Measurements from ENCODE around the gene WNT3A.
A peak's percentile ranks its signal among the peaks of the same experiment; 100 is the strongest.
"Not testable (repeated sequence)": the region's sequence is repeated elsewhere in the genome, so short reads cannot be mapped to it uniquely, and the experiment has no call there.

The WNT3A gene

GRCh38 chr1:228011721-228012311, 5.0 kb downstream of the WNT3A start:
- DNase-seq: peak in 1 of 2 donors; percentile 11

- no peak for DNase-seq
These were observed 5.8 kb downstream of the WNT3A start for GRCh38 chr1:228012555-228012954.

GRCh38 chr1:228013131-228013934, 6.5 kb downstream of the WNT3A start:
- peak in 1 of 2 donors; percentile 11 for DNase-seq

- peak in 1 of 2 donors; percentile 7 for DNase-seq
These were observed 7.4 kb downstream of the WNT3A start for GRCh38 chr1:228013935-228014930.

- peak in 1 of 2 donors; percentile 9 for DNase-seq
These were observed 8.7 kb downstream of the WNT3A start for GRCh38 chr1:228015276-228016180.

GRCh38 chr1:228016181-228016510, 9.3 kb downstream of the WNT3A start:
- DNase-seq: peak in 1 of 2 donors; percentile 16

GRCh38 chr1:228016653-228017355, 10.0 kb downstream of the WNT3A start:
- peak in 1 of 2 donors; percentile 4 for DNase-seq

GRCh38 chr1:228017356-228018124, 10.7 kb downstream of the WNT3A start:
- DNase-seq: no peak

- no peak for DNase-seq
These were observed 11.3 kb downstream of the WNT3A start for GRCh38 chr1:228018125-228018398.

GRCh38 chr1:228018961-228019721, 12.3 kb downstream of the WNT3A start:
- no peak for DNase-seq

- not testable (repeated sequence) for DNase-seq
These were observed 12.9 kb downstream of the WNT3A start for GRCh38 chr1:228019722-228020083.

- DNase-seq: no peak
These were observed 14.0 kb downstream of the WNT3A start for GRCh38 chr1:228020686-228021354.

- DNase-seq: peak in 1 of 2 donors; percentile 11
These were observed 14.7 kb downstream of the WNT3A start for GRCh38 chr1:228021355-228022030.

GRCh38 chr1:228022571-228023293, 15.9 kb downstream of the WNT3A start:
- DNase-seq: no peak

- DNase-seq: no peak
These were observed 16.5 kb downstream of the WNT3A start for GRCh38 chr1:228023294-228023639.

- DNase-seq: no peak
These were observed 22.5 kb downstream of the WNT3A start for GRCh38 chr1:228029281-228029680.

- no peak for DNase-seq
These were observed 23.8 kb downstream of the WNT3A start for GRCh38 chr1:228030451-228031201.

Data from stimulated activated CD4-positive, alpha-beta T cell treated with anti-CD3 and anti-CD28 coated beads, Interleukin-2, amount 100 ng/mL, for 24 hours (primary cell).